ENCODE results near the gene CENPU.

DNA sequence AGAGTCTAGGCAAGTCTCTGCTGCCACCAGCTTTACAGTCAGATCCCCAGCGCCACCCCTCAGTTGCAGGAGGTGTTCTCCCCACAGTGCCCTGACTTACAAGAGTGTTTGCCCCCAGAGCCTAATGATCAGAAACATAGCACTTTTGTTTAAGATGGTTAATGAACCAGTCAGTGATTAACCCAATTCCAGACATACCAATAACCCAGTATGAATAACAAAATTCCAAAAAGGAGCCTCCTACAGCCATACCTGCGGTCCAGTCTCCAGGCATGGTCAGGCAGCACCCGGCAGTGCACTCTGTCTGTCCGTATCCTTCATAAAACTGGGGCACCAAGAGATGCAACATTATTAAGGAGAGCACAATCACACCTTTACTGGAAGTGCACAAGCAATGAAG, 30.7 kb upstream of the CENPU start:
- TF ChIP-seq RAD21 (conservative IDR thresholded peaks at IDR 0.05) (no peak), POLR2AphosphoS5 (IDR thresholded peaks at IDR 0.05) (no peak), EP300 (conservative IDR thresholded peaks at IDR 0.05; ENCODE audit: poor library complexity, severe bottlenecking) (no peak), TAF1 (IDR thresholded peaks at IDR 0.05; ENCODE audit: low read depth) (no peak)
- TF ChIP-seq, protein P1, sequence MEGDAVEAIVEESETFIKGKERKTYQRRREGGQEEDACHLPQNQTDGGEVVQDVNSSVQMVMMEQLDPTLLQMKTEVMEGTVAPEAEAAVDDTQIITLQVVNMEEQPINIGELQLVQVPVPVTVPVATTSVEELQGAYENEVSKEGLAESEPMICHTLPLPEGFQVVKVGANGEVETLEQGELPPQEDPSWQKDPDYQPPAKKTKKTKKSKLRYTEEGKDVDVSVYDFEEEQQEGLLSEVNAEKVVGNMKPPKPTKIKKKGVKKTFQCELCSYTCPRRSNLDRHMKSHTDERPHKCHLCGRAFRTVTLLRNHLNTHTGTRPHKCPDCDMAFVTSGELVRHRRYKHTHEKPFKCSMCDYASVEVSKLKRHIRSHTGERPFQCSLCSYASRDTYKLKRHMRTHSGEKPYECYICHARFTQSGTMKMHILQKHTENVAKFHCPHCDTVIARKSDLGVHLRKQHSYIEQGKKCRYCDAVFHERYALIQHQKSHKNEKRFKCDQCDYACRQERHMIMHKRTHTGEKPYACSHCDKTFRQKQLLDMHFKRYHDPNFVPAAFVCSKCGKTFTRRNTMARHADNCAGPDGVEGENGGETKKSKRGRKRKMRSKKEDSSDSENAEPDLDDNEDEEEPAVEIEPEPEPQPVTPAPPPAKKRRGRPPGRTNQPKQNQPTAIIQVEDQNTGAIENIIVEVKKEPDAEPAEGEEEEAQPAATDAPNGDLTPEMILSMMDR (IDR thresholded peaks at IDR 0.05; ENCODE audit: poor library complexity, severe bottlenecking): no peak
